GM19099 (cell line): ENCODE measurements around the gene NKPD1.

ENCODE experiments used
- POLR2A ChIP-seq: IDR thresholded peaks from 3 replicates; pipeline ENCODE4 v1.6.1; 2011; ENCODE audit warnings: low read depth; ENCODE audit not compliant: insufficient read length; ENCODE audit errors: extremely low read depth

NKPD1 gene

GRCh38 chr19:45152504-45153338, 8.1 kb downstream of the NKPD1 start:
- no peak for TF ChIP-seq POLR2A

GRCh38 chr19:45151821-45152503, 8.8 kb downstream of the NKPD1 start:
- TF ChIP-seq POLR2A, result no peak

GRCh38 chr19:45151320-45151719, 9.5 kb downstream of the NKPD1 start:
- TF ChIP-seq POLR2A, result no peak

- TF ChIP-seq POLR2A, result no peak
Observed at GRCh38 chr19:45150751-45151281, 10.0 kb downstream of the NKPD1 start.

- TF ChIP-seq POLR2A, result no peak
Observed at GRCh38 chr19:45150180-45150579, 10.6 kb downstream of the NKPD1 start.

- no peak for TF ChIP-seq POLR2A
Observed at GRCh38 chr19:45149129-45149528, 11.7 kb downstream of the NKPD1 start.

GRCh38 chr19:45147835-45148676, 12.7 kb downstream of the NKPD1 start:
- no peak for TF ChIP-seq POLR2A

- no peak for TF ChIP-seq POLR2A
Observed at GRCh38 chr19:45146741-45147205, 14.0 kb downstream of the NKPD1 start.

GRCh38 chr19:45146251-45146650, 14.5 kb downstream of the NKPD1 start:
- TF ChIP-seq POLR2A, result no peak

GRCh38 chr19:45145270-45146189, 15.3 kb downstream of the NKPD1 start:
- no peak for TF ChIP-seq POLR2A

- no peak for TF ChIP-seq POLR2A
Observed at GRCh38 chr19:45144431-45145269, 16.1 kb downstream of the NKPD1 start.

- TF ChIP-seq POLR2A, result no peak
Observed at GRCh38 chr19:45142726-45143110, 18.1 kb downstream of the NKPD1 start.

GRCh38 chr19:45142016-45142725, 18.6 kb downstream of the NKPD1 start:
- TF ChIP-seq POLR2A, result no peak
